ELF-1 (cell line): ENCODE data around the gene COL20A1.
"Not testable (repeated sequence)": the region's sequence is repeated elsewhere in the genome, so short reads cannot be mapped to it uniquely, and the experiment has no call there.

Experiments used
- DNase-seq: peaks from one replicate; pipeline ENCODE4 v3.0.0-alpha.2; 2016; ENCODE audit warnings: low read depth, low spot score

Gene COL20A1

GRCh38 chr20:63332488-63333240, 39.7 kb downstream of the COL20A1 start:
- no peak for DNase-seq

GRCh38 chr20:63333241-63333836, 40.4 kb downstream of the COL20A1 start:
- no peak for DNase-seq

- DNase-seq = no peak
Observed at GRCh38 chr20:63334356-63334755, 41.4 kb downstream of the COL20A1 start.

- not testable (repeated sequence) for DNase-seq
Observed at GRCh38 chr20:63335060-63335459, 42.1 kb downstream of the COL20A1 start.

- DNase-seq = no peak
Observed at GRCh38 chr20:63335711-63336110, 42.7 kb downstream of the COL20A1 start.

GRCh38 chr20:63336232-63336752, 43.3 kb downstream of the COL20A1 start:
- DNase-seq = no peak

- DNase-seq = no peak
Observed at GRCh38 chr20:63337786-63338420, 44.9 kb downstream of the COL20A1 start.

GRCh38 chr20:63339154-63340094, 46.4 kb downstream of the COL20A1 start:
- not testable (repeated sequence) for DNase-seq

- DNase-seq = not testable (repeated sequence)
Observed at GRCh38 chr20:63340158-63340688, 47.2 kb downstream of the COL20A1 start.

GRCh38 chr20:63342561-63343459, 49.8 kb downstream of the COL20A1 start:
- DNase-seq = no peak

GRCh38 chr20:63343460-63344445, 50.8 kb downstream of the COL20A1 start:
- peak; percentile 58 for DNase-seq

GRCh38 chr20:63344616-63345327, 51.8 kb downstream of the COL20A1 start:
- DNase-seq = no peak

GRCh38 chr20:63345328-63346100, 52.5 kb downstream of the COL20A1 start:
- DNase-seq = no peak

GRCh38 chr20:63346131-63347080, 53.4 kb downstream of the COL20A1 start:
- DNase-seq = no peak

- DNase-seq = no peak
Observed at GRCh38 chr20:63347081-63347741, 54.2 kb downstream of the COL20A1 start.
